NCI-H2107 treated with DMSO at 0.1 percent for 48 hours (cell line): ENCODE results near the gene DTYMK.
"Not testable (repeated sequence)": the region's sequence is repeated elsewhere in the genome, so short reads cannot be mapped to it uniquely, and the experiment has no call there.

Experiments used
- DNase-seq: peaks from one replicate; lab custom pipeline; 2025; ENCODE audit not compliant: unreplicated experiment; lab: John Stamatoyannopoulos, UW

The DTYMK gene

DNA sequence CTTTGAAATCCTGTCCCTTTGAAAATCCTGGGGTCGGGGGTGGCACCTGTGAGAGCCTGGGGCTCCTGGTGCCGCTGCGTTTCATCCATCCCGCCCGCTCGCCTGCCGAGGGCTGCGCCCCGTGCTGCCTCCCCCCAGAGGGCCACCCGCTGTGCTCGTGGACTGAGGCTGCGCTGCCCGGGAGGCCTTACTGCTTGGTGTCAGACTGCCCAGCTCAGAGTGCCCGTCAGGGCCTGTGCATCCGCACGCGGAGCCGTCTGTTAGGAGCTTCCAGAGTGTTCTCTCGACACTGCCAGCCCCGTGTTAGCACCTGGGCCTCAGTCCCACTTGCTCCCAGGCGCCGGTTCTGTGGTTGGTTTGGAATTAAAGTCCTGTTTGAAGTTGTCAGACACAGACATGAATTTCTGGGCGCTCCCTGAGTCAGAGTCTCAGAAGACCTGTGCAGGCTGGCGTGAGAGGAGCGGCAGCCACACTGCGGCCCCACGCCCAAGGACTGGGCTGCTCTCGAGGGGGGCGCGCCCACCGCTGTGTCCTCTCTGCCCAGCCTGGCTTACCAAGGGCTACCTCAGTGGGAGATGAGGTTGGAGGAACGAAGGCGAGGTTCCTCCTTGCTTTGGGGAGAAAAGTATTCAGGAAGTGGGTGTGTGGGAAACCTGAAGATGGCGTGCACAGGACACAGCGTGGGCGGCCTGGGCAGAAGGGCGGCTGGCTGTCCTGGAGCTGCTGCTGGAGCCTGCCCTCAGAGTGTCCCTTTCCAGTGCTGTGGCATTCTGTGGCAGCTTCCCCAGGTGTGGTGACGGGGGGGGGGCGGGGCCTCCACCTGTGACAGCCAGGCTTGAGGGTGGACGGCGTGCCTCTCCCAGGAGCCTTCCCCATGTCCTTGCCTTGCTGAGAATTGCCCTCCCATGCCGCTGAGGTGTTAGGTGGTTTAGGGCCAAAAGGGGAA is 14.1 kb downstream of the DTYMK start:
- DNase-seq: no peak

DNA sequence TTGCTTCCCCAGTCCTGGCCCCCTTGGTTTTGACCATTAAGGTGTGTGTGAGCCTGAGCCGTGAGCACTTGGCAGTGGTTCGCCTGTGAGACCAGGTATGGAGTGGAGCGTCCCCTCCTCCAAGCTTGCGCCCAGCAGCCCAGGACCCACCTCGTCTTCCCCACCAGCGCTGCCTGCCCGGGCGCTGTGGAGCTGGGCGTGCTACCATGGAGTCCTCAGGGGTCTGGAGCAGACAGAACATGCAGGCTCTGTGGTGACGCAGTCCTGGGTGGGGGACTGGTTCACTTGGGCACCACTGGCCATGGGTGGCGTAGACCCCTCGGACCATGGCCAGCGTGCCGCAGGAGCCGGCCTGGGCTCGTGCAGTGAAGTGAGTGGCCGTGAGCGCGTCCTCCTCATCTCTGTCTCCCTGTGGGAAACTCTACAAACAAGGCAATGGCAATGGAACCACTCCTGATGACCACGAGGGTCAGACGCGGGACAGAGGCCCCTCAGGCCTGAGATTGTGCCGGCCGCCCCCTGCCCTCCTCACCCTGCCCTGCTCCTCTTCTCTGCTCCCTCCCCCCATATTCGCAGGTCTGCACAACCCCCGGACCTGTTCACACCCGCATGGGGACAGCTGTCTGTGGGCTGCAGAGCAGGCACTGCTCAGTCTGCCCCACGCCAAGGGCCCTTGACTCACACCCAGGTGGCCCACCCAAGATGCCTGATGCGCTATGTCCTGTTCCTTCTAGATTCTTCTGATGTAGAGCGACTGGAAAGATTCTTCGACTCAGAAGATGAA is 15.0 kb downstream of the DTYMK start:
- DNase-seq: no peak

DNA sequence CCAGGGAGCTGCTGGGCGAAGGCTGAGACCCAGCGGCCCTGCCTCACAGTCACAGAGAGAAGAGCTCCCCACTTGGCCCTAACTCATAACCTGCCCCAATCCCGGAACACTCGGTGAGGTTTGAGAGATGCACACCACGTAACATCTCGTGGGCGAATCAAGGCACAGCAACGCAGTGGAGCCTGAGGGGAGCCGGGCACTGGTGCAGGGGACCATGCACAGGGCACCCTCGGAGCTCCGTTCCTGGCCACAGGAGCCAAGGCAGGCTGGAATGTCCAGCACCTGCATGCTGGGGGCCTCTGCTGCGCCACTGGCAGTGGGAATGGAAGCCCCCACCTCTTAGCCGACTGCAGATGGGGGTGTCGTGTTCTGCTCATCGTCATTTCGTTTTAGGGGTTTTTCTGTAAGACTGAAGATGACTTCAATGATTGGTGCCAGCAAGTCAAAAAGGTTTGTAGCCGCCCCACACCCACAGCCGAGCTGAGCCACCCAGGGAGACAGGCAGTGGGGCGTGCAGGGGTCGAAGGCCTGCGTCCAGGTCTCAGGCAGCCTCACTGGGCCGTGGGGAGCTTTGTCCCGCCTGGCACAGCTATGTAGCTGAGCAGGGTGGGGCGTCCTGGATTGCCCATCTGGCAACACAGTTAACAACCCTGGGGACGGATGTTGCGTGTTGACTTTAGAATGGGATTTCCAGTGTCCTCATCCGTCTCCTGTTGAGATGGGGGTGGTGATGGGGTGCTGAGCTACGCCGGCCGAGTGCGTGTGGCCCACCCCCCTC is 16.1 kb downstream of the DTYMK start:
- DNase-seq: no peak

DNA sequence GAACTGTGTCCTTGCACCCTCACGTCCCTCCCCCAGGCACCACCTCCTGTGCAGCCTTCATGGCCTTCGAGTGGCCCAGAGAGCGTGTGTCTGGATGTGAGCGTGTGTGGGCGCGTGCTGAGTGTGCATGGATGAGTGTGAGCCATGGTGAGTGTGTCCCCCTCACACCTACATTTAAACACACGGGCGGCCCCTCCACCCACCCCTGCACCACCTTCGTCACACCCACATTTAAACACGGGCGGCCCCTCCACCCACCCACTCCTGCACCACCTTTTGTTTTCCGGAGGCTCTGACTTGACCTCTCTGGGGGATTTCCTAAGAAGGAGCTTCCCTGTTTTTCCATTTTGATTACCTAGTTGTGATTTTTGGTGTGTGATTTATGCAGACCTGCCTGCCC is 17.8 kb downstream of the DTYMK start:
- DNase-seq: no peak

DNA sequence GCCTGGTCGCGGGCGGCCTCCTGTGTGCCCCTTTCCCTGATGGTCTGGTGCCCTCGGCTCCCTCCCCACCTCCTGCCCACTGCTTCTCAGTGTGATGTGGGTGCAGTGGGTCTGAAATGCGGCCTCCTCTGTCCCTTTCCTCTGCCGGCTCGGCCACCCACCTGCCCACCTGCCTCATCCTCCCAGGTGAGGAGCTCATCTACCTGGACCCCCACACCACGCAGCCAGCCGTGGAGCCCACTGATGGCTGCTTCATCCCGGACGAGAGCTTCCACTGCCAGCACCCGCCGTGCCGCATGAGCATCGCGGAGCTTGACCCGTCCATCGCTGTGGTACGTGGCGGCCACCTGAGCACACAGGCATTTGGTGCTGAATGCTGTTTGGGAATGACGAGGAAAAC is 18.3 kb downstream of the DTYMK start:
- no peak for DNase-seq

DNA sequence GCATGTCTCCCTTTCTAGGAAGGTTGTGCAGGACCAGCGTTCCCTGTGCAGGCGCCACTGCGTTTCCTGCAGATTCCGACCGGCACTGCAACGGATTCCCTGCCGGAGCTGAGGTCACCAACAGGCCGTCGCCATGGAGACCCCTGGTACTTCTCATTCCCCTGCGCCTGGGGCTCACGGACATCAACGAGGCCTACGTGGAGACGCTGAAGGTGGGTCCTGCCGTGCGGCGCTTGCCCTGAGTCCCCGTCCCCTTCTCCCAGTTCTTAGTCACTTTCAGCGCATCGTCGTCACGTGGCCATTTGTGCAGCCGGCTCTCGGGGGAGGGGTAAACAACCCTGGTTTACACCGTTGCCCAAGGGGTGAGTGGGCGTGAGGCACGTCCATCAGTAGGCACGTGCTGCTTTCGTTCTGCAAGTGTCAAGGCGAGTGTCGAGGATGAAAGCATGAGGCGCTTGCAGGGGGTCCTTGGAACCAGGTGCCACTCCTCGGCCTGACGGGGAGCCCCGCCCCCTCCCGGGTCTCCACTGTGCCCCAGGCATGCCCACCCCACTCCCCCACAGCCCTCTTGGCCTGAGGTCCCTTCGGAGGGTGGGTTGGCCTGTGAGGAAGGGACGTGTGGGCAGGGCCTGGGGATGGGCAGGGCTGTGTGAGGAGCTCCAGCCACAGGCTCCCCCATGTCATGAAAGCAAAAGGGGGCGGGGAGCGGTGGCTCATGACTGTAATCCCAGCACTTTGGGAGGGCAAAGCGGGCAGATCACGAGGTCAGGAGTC is 19.8 kb downstream of the DTYMK start:
- DNase-seq: no peak

DNA sequence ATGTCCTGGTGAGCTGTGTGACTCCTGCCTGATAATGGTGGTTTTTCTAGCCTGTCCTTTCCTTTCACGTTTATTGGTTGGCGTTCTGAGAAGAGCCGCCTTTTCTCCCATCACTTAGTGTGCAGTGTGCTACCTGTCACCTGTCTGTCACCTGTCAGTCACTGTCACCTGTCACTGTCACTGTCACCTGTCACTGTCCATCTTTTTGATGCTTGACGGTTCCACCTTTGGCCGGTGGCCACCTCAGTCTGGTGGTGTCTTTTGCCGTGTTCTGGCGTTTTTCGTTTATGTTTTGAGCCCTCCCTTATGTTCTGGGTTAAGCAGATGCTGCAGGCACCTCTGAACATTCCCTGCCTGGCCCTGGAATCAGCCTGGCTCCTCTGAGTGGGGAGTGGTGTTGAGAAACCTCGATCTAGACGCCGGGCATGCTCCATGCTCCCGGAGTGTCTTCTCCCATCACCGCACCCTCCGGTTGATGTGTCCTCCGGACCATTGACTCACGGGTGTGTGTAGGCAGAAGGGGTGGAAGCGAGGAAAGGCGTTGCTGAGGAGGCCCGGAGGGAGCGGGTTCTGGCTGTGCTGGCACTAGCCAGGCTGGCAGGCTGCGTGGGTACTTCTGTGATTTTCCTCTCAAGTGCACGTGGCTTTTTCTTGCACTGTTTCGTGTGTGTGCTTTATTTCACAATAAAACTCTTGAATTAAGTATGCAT is 20.7 kb downstream of the DTYMK start:
- no peak for DNase-seq

DNA sequence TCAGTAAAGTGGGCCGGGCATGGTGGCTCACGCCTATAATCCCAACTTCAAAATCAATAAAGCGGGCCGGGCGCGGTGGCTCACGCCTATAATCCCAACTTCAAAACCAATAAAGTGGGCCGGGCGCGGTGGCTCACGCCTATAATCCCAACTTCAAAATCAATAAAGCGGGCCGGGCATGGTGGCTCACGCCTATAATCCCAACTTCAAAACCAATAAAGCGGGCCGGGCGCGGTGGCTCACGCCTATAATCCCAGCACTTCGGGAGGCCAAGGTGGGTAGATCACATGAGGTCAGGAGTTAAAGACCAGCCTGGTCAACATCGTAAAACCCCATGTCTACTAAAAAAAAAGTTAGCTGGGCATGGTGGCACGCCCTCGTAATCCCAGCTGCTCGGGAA is 23.9 kb downstream of the DTYMK start:
- not testable (repeated sequence) for DNase-seq

DNA sequence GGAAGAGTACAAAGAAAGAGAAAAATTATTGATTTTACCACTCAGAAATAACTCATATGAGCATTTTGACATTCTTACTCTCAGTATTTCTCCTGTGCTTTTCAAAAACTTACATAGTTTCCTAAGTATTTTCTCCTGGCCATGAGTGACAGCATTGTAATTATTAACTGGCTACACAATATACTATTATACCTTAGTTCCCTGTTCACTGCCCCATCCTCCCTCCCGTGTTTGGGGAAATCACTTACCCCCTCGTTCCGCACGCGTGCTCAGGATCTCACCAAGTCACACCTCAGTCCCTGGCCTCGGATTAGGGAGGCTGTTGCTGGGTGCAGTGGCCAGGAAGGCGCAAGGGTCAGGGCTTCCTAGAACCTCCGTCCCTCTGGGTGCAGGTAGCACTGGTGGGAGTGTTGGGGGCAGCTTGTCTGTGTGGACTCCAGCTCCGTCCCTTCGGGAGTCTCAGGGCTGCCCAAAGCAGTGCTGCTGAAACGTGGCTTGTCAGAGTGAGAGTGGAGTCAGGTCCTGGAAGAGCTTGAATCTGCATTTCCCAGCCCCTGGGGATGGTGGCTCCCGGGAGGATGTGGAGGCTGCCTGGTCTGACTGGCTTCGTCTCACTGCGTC is 25.9 kb downstream of the DTYMK start:
- DNase-seq: no peak

DNA sequence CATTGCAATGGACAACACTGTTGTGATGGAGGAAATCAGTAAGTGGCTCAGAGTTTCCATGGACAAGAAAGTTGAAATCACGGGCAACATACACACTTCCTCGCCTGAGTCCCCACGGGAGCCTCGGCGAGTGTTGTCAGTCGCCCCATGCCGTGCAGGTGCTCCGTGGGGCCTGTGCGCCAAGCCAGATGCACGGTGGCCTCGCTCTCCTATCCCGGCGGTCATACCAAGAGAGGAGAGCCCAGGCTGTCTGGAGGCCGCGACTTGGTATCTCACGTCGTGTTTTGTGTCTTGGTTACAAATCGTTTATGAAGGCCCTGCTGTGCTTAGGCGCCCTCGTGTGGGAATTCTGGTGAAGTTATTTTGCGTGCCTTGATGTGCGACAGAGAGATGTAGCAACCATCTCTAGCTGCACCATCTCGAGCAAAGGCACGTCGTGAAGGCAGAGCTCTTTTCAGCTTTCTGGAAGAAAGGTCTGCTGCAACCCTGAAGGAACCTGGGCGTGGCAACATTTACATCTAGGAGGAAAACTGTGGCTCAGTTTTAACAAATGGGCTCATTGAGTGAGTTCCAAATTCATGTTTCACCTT is 27.4 kb downstream of the DTYMK start:
- DNase-seq: peak; percentile 51

DNA sequence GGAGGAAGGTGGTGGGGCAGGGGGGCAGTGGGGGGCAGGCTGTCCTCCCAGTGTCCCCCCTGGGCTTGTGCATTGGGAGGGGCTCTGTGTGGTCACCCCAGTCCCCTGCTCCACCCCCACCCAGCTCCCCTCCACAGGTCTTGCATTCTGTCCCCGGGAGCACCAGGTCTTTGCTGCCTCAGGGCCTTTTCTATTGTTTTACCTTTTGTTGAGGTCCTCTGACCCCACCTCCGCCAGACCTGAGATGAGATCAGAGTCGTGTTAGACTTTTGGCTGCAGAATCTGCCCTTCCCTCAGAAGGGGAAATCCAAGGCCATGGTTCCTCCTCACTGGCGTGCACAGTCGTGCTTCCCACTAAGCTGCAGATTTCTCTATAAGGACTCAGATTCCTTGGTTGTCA is 28.3 kb downstream of the DTYMK start:
- DNase-seq: no peak

DNA sequence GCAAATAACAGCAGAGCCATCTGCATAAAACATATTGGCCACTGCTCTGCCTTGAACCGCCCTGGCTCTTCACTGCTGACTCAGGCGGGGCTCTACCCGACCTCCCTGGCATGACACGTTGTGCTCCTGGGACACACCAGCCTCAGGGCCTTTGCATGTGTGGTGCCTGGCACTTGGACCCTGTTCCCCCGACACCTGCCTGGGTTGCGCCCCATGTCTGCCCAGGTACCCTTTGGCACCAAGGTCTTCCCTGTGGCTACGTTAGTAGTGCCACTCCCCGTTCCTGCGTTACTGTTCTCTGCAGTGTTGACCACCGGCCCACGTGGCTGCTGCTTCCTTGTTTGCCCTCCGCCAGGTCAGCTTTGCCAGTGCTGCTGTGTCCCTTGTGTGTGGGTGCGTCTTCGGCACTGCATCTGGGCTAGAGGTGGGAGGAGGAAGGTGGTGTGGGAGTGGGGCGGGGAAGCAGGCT is 28.8 kb downstream of the DTYMK start:
- DNase-seq: no peak

DNA sequence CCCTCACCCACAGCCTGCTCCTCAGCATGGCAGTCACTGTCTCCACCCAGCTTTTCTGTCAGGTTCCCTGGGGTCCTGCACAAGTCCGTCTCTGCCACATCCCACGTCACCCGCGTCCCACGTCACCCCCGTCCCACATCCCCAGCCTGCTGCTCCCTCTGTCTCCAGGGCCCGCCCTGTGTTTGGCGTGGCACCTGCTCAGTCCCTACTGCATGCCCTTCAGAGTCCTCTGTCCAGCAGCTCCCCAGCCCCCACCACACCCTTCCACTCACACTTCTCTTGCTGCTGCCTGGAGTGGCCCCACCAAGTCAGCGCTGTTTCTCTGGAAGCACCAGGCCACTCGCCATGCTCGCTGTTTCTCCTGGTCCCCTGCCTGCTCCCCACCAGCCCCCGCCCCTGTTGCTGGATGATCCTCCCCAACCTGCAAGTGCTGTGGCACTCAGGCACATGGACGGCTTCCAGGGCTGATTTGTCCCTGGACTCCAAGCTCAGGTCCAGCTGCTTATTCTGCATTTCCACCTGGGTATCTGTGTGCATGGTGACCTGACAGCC is 30.3 kb downstream of the DTYMK start:
- no peak for DNase-seq

DNA sequence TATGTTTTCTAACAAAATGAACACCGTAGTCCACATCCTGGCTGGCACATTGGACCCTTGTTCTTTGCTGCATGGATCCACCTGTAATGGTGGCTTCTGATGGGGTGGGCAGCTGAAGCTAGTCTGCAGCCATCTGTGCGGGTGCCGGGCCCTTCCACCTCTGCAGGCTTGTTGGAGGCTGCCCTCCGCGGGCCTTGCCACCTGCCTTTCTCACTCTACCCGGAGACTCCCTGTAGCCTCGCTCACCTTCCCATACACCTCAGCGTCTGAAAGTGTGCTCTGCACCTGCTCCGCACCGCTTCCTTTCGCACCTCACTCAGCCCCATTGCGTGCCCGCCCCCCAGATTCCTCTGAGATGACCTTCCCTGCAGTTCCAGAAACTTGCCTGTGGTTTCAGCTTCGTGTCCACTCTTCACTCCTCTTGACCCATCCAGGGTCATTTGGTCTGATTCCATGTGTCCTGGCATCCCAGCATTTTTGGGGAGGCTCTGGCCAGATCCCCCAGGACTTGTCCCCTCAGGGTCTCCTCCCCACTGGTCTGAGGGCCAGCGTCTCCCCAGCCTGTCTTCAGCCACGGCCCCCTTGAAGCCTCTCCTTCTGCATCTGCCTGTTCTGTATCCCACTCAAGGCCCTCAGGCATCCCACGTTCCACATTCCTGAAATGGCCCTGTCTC is 31.0 kb downstream of the DTYMK start:
- DNase-seq: no peak

DNA sequence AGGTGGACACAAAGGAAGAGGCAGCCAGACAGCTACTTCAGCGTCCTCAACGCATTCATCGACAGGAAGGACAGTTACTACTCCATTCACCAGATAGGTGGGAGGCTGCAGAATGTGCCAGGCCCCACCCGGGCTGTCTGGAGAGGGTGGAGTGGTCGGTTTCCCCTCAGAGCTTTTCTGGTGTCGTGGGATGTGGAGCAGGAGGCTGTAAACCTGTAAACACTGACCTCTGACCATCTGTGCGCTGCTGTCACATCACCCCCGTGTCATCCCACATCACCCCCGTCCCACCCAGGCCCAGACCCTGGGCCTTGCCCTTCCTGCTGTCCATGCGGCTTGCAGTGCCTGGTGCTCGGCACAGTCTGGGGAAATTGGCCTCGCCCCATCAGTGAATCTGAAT is 32.1 kb downstream of the DTYMK start:
- no peak for DNase-seq

DNA sequence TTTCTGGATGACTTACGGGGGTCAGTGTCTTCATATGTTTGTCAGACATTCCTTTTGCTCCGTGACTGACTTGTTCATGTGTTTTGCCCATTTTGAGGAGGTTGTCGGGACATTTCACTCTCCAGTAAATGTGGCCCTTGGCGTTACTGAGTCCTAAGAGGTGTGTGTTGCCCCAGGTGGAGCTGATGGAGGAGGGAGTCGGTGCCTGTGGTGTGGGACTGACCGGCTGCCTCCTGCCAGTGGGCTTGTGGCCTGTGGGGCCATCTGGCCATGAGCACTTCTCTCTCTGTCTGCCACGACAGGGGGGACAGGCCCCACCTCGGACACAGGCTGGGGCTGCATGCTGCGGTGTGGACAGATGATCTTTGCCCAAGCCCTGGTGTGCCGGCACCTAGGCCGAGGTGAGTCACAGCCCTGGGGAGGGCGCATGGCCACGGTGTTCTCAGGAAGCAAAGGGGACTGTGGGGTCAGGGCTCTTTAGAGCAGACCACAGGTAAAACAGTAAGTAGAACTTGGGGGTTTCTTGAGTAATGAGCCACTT is 33.3 kb downstream of the DTYMK start:
- DNase-seq: no peak

DNA sequence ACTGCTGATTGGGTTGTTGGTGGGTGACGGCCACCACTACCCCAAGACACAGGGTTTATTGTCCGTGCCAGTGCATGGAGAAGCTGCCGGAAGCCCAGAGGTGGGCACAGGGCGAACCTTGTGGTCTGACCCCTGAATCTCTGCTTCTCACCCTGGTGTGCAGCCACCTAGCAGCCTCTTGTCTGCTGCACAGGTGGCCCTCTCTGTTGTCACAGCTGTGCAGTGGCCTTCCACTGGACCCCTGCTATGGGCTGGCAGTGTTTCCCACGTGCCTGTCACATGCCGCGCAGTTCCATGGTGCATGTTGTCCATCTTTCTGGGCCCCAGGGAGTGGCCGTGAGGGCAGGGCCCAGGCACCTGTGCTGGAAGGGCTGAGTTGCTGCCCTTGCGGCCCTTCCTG is 33.9 kb downstream of the DTYMK start:
- DNase-seq: no peak

DNA sequence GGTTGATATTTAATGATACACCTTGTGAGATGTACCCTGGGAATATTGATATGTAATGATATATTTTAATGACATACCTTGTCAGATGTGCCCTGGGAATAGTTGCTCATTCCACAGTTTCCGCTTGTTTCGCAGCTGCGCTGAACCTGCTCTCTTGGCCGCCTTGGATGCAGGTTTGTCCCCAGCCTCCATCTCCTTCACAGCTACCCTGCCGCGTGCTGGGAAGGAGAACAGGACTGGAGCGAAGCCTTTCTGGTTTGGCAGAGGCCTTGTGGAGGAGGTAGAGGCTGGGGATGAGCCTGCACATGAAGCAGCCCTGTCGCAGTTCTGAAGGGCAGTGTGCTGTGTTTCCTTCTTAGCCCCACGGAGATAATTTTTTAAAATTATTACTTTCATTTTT is 34.5 kb downstream of the DTYMK start:
- no peak for DNase-seq
